Right lobe of liver (tissue), 4 donors: Measurements from ENCODE around the gene PRSS48.

Experiments
- CTCF ChIP-seq, 4 donors: fragments of 200-600 bp in 3 of 4; fragments of 450-650 bp in 1 of 4; IDR thresholded peaks; one replicate each; pipeline versions ENCODE4 v1.5.1 to v1.8.0; 2016 to 2022; ENCODE audit warnings: antibody characterized with exemption in 4 of 4, mild to moderate bottlenecking in 2 of 4
- POLR2A ChIP-seq: fragments of 450-650 bp; IDR thresholded peaks from one replicate; pipeline ENCODE4 v1.6.1; 2017; ENCODE audit warnings: antibody characterized with exemption, mild to moderate bottlenecking
- donor health status: DM: no; HTN: no; CAD: no.
- donor health status: DM: no; HTN: no; CAD: no.
- donor health status: DM: no; HTN: yes; CAD: no.

- TF ChIP-seq POLR2A (no peak), CTCF (IDR thresholded peaks at IDR 0.05) (no peak)
These were observed 28.4 kb upstream of the PRSS48 start for GRCh38 chr4:151248519-151248918.
